Ascending aorta (tissue), 2 donors: ENCODE measurements around the gene MDM2. TPM values are rescaled to one million over a fixed set of nuclear protein-coding genes. Genes with fewer than 3 reads are reported as not detected.

Source experiments
- DNase-seq, 2 donors: peaks; one replicate each; pipeline ENCODE4 v3.0.0-alpha.2; 2019; ENCODE audit warnings: low spot score in 2 of 2
- H3K27ac ChIP-seq, 2 donors: fragments of 200-600 bp; sonication (generic); one replicate each; pipeline ENCODE4 v1.5.1; 2016 to 2017; ENCODE audit warnings: mild to moderate bottlenecking in 1 of 2
- H3K27me3 ChIP-seq: fragments of 200-600 bp; sonication (generic); one replicate; pipeline ENCODE4 v1.5.1; 2017
- H3K36me3 ChIP-seq, 2 donors: fragments of 200-600 bp; sonication (generic); one replicate each; pipeline ENCODE4 v1.5.1; 2016
- H3K4me1 ChIP-seq, 2 donors: fragments of 200-600 bp; sonication (generic); one replicate each; pipeline ENCODE4 v1.5.1; 2016 to 2017; ENCODE audit warnings: mild to moderate bottlenecking in 1 of 2
- H3K4me3 ChIP-seq, 2 donors: fragments of 200-600 bp; sonication (generic); one replicate each; pipeline ENCODE4 v1.5.1; 2016 to 2017; ENCODE audit warnings: mild to moderate bottlenecking in 1 of 2
- H3K9me3 ChIP-seq, 2 donors: fragments of 200-600 bp; sonication (generic); one replicate each; pipeline ENCODE4 v1.5.1; 2016
- intact Hi-C: fragments of 100-400 bp; cut with DNase I; formaldehyde crosslinking; loops from one replicate; pipeline ENCODE4 v1.15.1; 2023
- total RNA-seq: library from RNA; depleted of rRNA; stranded (reverse); fragments of >200 nt; gene quantifications from one replicate; pipeline ENCODE4 v1.1.0, GENCODE V29; 2016
- TF ChIP-seq, protein P1 (sequence below), 3 experiments: fragments of 200-600 bp in 2 of 3; fragments of 450-650 bp in 1 of 3; sonication (generic) in 2 of 3; IDR thresholded peaks; one replicate each; pipeline ENCODE4 v1.5.1; 2016 to 2019; ENCODE audit warnings: antibody characterized with exemption in 3 of 3, mild to moderate bottlenecking in 1 of 3, moderate library complexity in 1 of 3

MDM2 gene
- total RNA-seq, 1 donor from 2014 or later, result 24.2 TPM

DNA sequence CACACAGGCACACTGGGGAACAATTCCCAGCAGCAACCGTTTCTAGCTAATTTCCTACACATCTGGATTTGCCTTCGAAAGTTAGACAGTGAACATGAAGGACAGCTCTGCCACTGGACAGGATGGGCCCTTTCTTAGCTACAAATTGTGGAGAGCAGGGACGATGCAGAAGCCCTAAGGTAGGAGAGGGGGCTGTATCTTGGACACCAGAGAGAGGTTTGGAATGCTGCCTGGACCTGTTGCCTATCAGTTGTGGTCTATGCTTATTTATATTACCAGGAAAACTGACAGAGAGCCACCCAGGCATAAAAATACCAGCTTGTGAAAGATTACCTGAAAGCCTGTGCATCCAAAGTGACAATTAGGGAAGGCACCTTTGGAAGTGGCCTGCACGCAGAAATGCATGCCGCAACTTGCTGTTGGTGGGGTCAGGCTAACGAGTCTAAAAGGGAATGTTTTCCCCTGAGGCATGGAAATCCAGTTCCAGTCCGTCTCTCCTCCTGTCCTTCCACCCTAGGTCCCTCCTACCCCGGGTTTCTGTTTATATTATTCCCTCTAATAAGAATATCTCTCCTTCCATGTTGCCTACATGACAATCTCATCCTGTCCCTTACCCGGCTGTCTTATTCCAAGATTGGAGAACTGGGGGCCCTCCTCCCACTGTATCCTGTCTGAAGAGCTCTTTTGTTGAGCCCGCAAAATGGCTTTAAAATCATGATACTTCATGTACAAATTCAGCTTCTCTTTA lies 60.2 kb downstream of the MDM2 start:
- H3K4me3 ChIP-seq, result no peak overlapping the region
- no peaks in the 10 kb centered on the region for H3K4me1 ChIP-seq
- no peaks in the 10 kb centered on the region for H3K36me3 ChIP-seq
- no peaks in the 10 kb centered on the region for H3K27me3 ChIP-seq
- TF ChIP-seq, protein P1, sequence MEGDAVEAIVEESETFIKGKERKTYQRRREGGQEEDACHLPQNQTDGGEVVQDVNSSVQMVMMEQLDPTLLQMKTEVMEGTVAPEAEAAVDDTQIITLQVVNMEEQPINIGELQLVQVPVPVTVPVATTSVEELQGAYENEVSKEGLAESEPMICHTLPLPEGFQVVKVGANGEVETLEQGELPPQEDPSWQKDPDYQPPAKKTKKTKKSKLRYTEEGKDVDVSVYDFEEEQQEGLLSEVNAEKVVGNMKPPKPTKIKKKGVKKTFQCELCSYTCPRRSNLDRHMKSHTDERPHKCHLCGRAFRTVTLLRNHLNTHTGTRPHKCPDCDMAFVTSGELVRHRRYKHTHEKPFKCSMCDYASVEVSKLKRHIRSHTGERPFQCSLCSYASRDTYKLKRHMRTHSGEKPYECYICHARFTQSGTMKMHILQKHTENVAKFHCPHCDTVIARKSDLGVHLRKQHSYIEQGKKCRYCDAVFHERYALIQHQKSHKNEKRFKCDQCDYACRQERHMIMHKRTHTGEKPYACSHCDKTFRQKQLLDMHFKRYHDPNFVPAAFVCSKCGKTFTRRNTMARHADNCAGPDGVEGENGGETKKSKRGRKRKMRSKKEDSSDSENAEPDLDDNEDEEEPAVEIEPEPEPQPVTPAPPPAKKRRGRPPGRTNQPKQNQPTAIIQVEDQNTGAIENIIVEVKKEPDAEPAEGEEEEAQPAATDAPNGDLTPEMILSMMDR (IDR thresholded peaks at IDR 0.05), result no peak
- no peak for DNase-seq
- intact Hi-C loops, result no loop called here
- H3K9me3 ChIP-seq, result no peaks in the 10 kb centered on the region
- H3K27ac ChIP-seq, result no peak overlapping the region

GRCh38 chr12:68870011-68870410 lies 62.0 kb downstream of the MDM2 start:
- no peak for DNase-seq
- H3K27ac ChIP-seq, result no peak overlapping the region
- TF ChIP-seq, protein P1 (IDR thresholded peaks at IDR 0.05), result no peak
- H3K9me3 ChIP-seq, result no peaks in the 10 kb centered on the region
- H3K36me3 ChIP-seq, result no peaks in the 10 kb centered on the region
- intact Hi-C loops, result loop anchor here (5.0 kb wide), 1 partner anchor 197 kb away; no protein-coding TSS in a partner anchor
- no peaks in the 10 kb centered on the region for H3K27me3 ChIP-seq
- no peaks in the 10 kb centered on the region for H3K4me1 ChIP-seq
- no peak overlapping the region for H3K4me3 ChIP-seq

GRCh38 chr12:68870443-68870842 lies 62.5 kb downstream of the MDM2 start:
- H3K36me3 ChIP-seq, result no peaks in the 10 kb centered on the region
- H3K4me3 ChIP-seq, result no peak overlapping the region
- intact Hi-C loops, result loop anchor here (5.0 kb wide), 1 partner anchor 197 kb away; no protein-coding TSS in a partner anchor
- no peak overlapping the region for H3K27ac ChIP-seq
- H3K9me3 ChIP-seq, result no peaks in the 10 kb centered on the region
- DNase-seq, result no peak
- H3K27me3 ChIP-seq, result no peaks in the 10 kb centered on the region
- TF ChIP-seq, protein P1 (IDR thresholded peaks at IDR 0.05), result no peak
- H3K4me1 ChIP-seq, result no peaks in the 10 kb centered on the region

DNA sequence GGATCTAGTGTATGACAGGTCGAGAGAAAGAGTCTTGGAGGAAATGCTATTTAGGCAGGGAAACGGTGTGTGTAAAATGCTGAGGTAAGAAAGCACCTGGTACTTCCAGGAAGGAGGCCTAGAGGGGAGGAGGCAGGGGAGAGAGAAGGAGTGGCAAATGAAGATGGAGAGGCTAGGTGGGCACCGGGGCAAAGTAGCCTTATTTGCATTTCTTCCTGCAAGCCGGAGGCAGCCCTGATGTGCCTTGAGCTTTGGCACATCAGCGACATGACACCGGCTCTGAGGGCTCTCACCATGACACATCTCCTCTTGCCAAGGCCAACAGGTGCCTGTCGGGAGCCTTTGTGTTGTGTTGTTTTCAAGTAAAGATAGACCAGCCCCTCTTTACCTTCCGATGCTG lies 63.4 kb downstream of the MDM2 start:
- TF ChIP-seq, protein P1 (IDR thresholded peaks at IDR 0.05), result no peak
- H3K27me3 ChIP-seq, result no peaks in the 10 kb centered on the region
- no peak overlapping the region for H3K27ac ChIP-seq
- H3K9me3 ChIP-seq, result no peaks in the 10 kb centered on the region
- H3K4me1 ChIP-seq, result no peaks in the 10 kb centered on the region
- no peak overlapping the region for H3K4me3 ChIP-seq
- no peak for DNase-seq
- intact Hi-C loops, result loop anchor here (5.0 kb wide), 1 partner anchor 196 kb away; no protein-coding TSS in a partner anchor
- H3K36me3 ChIP-seq, result no peaks in the 10 kb centered on the region

DNA sequence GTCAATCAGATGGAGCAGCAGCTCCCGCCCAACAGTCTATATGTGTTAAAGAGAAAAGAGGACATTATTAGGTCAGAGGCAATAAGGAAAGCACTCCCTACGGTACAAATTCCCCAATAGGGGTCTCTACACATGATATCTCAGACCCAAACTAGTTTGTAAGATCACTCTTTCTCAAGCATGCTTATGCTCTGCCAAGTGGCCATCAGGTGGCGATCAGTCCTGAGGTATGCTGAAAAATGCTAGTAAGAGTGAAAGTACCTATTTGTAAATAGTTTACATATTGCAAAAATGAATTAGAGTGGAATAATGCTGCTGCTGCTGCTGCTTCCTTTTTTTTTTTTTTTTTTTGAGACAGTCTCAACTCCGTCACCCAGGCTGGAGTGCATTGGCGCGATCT lies 63.9 kb downstream of the MDM2 start:
- no peaks in the 10 kb centered on the region for H3K9me3 ChIP-seq
- no peak for DNase-seq
- TF ChIP-seq, protein P1 (IDR thresholded peaks at IDR 0.05), result no peak
- H3K27ac ChIP-seq, result no peak overlapping the region
- intact Hi-C loops, result loop anchor here (5.0 kb wide), 1 partner anchor 195 kb away; no protein-coding TSS in a partner anchor
- H3K4me3 ChIP-seq, result no peak overlapping the region
- no peaks in the 10 kb centered on the region for H3K36me3 ChIP-seq
- no peaks in the 10 kb centered on the region for H3K27me3 ChIP-seq
- H3K4me1 ChIP-seq, result no peaks in the 10 kb centered on the region
